Skin epidermis (tissue), 12 donors: ENCODE measurements around the gene PABPC1L.
"Not testable (repeated sequence)": the region's sequence is repeated elsewhere in the genome, so short reads cannot be mapped to it uniquely, and the experiment has no call there.

Source experiments
- H3K27ac ChIP-seq, 21 experiments: fragments of 200-600 bp; sonication (generic) in 11 of 21; one replicate each; pipeline ENCODE4 v1.5.0; 2020; ENCODE audit warnings: mild to moderate bottlenecking in 3 of 21, inconsistent platforms in 2 of 21, moderate library complexity in 2 of 21
- H3K4me3 ChIP-seq, 7 experiments: fragments of 200-600 bp; sonication (generic) in 2 of 7; one replicate each; pipeline ENCODE4 v1.5.0; 2020; ENCODE audit warnings: inconsistent platforms in 2 of 7, mild to moderate bottlenecking in 2 of 7, moderate library complexity in 1 of 7

The PABPC1L gene

DNA sequence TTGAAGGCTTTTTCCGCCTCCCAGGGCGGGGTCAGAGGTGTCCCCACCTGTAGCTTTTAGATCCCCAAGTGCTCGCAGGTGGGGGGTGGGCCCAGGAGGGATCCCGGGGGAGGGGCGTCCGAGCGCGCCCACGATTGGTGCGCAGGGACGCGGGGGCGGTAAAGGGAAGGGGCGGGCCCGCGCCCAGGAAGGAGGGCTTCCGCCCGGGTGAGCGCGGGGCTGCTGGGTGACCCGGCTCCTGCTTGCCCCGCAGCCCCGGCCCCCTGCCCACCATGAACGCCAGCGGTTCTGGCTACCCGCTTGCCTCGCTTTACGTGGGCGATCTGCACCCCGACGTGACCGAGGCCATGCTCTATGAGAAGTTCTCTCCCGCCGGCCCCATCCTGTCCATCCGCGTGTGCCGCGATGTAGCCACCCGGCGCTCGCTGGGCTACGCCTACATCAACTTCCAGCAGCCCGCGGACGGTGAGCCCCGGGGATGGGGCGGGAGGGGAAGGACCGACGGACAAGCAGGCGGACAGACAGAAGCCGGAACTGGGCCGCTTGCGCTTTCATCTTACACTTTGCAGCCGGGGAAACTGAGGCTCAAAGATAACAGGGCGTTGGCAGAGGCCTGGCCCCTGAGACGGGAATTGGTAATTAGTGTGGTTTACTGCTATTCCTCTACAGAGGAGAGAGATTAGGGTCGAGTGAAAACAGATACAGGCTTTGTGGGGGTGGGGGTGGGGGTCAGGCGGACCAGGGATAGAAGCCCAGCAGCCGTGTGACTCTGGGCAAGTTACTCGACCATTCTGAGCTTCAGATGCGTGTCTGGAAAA, at the start of gene PABPC1L:
TSS of gene PABPC1L (plus strand) at position 189 of the 818 bp plus-strand sequence. CDS start at position 273, 84 bp downstream.
- Histone ChIP-seq H3K4me3 (peak within 1 kb of the TSS; percentile 40 to 73 (median 66)), H3K27ac (peak within 1 kb of the TSS in 10 of 21 experiments; percentile 2 to 65 (median 39))

DNA sequence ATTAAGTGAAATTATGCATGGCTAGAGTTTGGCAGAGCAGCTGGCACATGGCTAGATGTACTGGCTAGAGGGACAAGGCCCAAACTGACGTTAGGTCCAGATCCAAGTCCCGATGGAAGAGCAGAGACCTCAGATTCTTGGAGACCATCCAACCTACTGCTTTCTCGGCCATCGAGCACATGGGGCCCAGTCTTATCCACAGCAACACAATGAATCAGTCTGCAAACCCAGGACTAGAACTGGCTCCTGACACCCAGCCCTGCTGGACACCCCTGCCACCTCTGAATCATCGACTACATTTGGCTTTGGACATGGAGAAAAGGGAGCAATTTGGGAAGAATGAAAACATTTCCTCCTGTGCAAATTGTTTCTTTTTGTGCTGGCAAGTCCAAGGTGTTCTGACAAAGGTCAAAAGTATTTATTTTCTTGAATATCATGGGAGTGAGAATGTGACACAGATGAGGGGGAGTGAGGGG, 48.3 kb upstream of the PABPC1L start:
- Histone ChIP-seq H3K4me3 (no peak overlapping the region), H3K27ac (peak overlapping the region in 3 of 21 experiments; percentile 15 to 72 (median 66))

DNA sequence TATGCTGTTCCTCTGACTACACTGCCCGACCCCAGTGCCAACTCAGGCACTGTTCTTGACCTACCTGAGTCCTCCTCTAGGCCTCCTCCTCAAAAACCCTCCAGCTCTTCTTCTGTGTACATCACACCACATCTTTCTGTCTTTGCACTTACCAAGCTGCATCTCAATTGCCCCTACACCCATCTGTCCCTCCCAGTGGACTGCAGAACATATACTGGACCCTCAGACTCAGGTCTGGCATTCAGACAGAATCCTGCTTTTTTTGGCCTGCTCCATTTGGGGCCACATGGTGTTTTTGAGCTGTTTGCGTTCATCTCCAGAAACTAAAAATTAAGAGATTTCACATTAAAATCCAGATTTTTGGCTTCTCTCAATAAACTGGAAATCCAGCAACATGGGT, 47.6 kb upstream of the PABPC1L start:
- Histone ChIP-seq H3K27ac (peak overlapping the region in 6 of 21 experiments; percentile 15 to 72 (median 58)), H3K4me3 (no peak overlapping the region)

DNA sequence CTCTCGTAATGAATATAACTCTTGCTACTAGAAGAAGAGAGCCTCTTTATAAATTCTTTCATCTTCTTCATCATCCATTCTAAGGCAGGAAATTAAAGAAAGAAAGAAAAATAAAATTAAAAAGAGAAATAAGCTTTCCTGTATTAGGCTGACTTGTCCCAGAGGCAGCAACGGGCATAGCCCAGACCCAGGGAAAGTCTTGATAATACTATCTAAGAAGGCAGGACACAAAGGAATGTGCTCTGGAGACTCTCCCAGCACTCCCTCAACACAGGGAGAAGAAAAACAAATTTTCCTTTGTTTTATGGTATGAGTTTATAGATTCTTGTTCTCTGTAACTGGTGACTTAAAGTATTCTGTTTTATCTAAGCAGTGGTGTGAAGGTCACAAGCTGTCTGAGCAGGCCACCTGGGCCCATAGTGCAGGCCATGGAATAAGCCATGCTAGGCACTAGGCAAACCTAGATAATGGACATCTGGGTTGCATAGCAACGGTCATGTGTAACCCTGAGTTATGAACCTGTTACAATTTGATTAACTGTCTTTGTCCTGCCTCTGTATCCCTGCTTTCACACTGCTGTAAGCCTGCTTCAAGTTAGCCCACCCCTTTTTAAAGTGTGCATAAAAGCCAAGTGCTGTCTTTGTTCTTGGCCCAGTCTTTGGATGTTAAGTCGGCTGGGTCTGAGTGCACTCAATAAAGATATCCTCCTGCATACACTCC, 46.3 kb upstream of the PABPC1L start:
- H3K27ac ChIP-seq = not testable (repeated sequence)

DNA sequence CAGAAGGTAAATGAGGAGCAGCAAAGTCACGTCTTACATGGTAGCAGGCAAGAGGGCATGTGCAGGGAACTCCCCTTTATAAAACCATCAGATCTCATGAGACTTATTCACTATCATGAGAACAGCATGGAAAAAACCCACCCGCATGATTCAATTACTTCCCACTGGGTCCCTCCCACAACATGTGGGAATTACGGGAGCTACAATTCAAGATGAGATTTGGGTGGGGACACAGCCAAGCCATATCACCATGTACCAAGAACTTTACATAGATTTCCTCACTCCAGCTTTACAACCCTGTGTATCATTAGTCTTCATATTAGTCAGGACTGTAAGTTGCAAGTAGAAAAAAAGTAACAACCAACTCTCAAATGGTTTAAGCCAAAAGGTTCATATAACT, 45.4 kb upstream of the PABPC1L start:
- H3K27ac ChIP-seq, H3K4me3 ChIP-seq: not testable (repeated sequence)

More for the DNA sequence above, 46.3 kb upstream of the PABPC1L start:
- not testable (repeated sequence) for H3K4me3 ChIP-seq

DNA sequence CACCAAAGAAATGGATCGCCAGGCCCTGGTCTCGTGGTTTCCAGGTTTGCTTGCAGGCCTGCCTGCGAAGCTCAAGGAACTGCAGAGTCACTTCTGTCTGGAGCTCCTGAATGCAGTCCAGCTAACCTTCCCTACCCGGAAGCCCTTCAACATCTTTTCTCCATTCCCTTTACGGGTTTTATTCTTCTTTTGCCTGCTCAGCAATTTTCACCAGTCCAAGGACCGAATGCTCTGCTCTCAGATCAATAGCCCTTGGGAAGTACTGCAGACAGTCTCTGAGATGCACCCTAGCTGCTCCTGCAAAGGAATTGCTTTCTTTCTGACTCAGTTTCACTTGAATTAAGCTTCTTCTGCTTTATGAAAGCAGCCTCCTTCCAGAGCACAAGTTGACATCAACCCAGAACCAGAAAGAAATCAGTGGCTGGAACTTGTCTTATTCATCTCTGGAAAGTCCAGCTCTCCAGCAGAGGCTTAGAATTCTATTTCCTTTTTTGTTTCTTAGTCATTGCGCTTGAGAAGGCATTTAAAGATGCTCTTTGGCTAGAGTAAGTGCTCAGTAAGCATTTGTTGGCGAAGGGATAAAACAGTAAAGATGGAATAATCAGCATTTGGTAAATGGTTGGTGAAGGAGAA, 43.0 kb upstream of the PABPC1L start:
- no peak overlapping the region for H3K4me3 ChIP-seq
- H3K27ac ChIP-seq = peak overlapping the region in 1 of 21 experiments; percentile 8

DNA sequence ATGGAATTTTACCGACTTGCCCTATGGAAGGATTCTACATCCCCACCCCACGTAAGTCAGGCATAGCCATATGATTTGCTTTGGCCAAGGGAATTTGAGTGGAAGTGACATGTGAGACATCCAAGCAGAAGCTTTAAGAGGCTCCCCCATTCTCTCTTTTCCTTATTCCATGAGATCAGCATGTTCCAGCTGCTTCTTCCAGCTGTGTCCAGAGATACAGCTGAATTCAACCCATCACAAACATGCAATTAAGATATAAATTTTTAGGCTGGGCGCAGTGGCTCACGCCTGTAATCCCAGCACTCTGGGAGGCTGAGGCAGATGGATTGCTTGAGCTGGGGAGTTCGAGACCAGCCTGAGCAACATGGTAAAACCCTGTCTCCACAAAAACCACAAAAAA, 40.4 kb upstream of the PABPC1L start:
- no peak overlapping the region for H3K4me3 ChIP-seq
- H3K27ac ChIP-seq = no peak overlapping the region

DNA sequence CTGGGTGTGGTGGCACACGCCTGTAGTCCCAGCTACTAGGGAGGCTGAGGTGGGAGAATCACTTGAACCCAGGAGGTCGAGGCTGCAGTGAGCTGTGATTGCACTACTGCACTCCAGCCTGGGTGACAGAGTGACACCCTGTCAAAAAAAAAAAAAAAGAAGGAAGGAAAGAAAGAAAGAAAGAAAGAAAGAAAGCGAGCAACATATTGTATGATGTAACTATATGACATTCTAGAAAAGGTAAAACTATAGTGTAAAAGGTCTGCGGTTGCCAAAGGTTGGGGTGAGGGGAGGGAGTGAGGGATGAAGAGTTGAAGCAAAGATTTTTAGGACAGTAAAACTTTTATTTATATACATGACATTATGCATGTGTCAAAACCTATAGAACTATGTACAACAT, 27.5 kb upstream of the PABPC1L start:
- H3K27ac ChIP-seq, H3K4me3 ChIP-seq: not testable (repeated sequence)

DNA sequence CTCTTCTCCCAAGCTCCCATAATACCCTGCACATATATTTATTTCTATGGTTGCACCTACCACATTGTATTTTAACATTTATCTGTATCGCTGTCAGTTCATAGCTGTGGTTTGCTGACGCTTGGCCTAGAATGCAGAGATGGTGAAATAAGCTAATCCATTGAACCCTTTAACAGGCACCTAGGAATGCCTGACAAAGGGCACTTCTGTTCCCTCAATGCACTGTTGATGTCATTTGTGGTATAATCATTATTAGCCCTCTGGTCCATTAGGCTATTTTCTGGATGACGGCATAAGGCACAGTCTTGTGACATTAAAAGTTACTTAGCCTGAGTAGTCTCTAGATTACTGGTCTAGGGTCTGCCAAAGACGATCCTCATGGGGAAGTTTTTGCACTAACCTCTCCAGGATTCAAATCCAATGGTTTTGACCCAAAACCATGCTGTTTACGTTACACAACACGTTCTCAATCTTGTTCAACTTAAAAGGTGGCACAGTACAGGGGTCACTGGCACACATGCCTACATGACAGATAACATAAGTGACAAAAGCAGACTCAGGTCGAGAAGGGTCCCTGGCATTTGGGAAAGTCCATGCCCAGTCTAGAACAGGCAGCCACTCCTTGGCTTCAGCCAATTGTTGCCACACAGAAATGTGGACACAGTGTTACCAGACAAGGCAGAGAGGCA, 26.5 kb upstream of the PABPC1L start:
- Histone ChIP-seq H3K4me3 (no peak overlapping the region), H3K27ac (no peak overlapping the region)

DNA sequence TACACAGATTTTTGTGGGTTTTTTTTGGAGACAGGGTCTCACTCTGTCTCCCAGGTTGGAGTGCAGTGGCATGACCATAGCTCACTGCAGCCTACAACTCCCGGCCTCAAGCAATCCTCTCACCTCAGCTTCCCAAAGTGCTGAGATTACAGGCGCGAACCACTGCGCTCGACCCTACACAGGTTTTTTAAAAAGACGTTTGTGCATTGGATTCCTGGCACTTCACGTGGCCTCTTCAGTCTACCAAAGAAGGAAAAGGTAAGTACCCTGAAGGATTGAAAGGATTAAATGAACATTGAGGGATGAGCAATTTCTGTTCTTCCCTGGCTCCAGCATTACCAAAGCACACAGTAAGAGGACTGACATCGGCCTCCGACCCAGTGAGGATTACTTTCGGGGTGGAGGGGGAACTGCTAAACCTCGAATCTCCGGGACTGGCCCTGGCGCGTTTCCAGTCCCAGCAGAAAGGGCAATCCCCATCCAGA, 24.9 kb upstream of the PABPC1L start:
- H3K27ac ChIP-seq = peak overlapping the region in 20 of 21 experiments; percentile 9 to 100 (median 99)

DNA sequence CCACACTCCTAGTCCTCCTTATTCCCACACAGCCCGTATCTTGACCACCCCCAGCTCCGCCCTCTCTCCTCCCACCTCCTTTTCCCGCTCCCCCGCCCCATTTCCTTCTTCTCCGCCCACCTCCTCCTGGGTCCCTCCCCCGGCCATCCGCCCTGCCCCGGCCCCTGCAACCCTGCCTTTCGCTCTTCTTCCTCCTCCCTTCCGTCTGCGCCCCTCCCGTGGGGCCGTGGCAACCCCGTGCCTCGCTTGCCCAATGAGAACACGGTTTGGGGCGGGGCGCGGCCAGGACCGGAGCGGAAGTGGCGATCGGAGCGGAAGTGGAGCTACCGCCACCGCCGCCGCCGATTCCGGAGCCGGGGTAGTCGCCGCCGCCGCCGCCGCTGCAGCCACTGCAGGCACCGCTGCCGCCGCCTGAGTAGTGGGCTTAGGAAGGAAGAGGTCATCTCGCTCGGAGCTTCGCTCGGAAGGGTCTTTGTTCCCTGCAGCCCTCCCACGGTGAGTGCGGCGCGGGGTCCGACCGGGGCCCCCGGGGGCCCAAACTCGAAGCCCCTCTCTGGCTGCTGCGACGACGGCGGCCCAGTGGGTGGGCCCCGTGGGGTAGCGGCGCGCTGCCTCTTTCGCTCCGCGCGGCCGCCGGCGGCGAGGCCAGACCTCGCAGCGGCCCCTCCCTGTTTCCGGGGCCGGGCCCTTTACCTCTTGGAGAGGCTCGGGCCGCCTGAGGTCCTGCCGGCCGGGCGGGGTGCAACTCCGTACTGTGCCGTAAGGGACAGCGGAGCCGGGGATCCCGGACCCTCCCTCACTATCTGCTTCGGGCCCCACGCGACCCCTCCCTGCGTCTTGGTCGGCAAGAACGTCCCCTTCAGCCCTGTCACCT, 24.2 kb upstream of the PABPC1L start, which contains the start of gene YWHAB:
TSS of gene YWHAB (plus strand) at position 314 of the 874 bp plus-strand sequence. CDS start 15,829 bp downstream, outside the sequence.
- peak within 1 kb of the TSS; percentile 72 to 99 (median 92) for H3K4me3 ChIP-seq
- H3K27ac ChIP-seq = peak within 1 kb of the TSS; percentile 93 to 100 (median 99)

More for the DNA sequence above, 24.9 kb upstream of the PABPC1L start:
- peak overlapping the region; percentile 72 to 99 (median 92) for H3K4me3 ChIP-seq

DNA sequence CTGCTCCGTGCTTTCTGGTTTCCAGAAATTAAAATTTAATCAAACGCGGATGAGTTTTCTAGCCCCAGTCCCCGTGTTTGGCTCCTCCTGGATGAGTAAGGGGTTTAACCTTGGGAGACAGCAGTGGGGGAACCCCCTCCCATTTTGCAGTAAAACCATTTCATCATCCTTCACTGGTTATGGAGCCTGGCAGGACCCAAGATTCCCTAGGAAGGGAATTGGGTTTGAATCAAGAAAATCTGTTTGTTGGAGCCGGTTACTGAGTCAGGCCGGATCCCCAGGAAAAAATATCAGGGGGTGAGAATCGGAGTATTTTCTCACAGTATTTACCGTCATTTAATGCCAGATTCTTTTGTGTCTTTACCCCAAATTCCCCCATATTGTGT, 23.6 kb upstream of the PABPC1L start:
- peak overlapping the region; percentile 72 to 99 (median 92) for H3K4me3 ChIP-seq
- H3K27ac ChIP-seq = peak overlapping the region; percentile 93 to 100 (median 99)

DNA sequence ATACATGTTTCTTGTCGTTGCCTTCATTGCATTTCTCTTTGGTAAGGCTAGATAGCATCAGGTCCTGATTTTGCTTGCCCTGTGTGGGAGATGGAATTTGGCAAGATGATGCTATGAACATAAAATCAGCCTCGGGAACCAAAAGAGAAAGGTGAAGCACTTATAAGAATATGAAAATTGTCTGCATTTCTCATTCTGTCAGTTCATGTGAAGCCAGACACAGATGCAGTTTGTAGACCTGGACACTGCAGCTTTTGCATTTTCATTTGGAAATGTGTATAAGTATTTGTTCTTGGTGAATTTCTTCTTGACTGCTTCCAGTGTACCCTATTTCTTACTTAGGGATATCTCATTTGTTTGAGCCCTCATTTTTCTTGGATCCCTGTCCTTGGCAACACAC, 23.0 kb upstream of the PABPC1L start:
- Histone ChIP-seq H3K27ac (peak overlapping the region in 16 of 21 experiments; percentile 96 to 100 (median 99)), H3K4me3 (peak overlapping the region; percentile 72 to 99 (median 92))

DNA sequence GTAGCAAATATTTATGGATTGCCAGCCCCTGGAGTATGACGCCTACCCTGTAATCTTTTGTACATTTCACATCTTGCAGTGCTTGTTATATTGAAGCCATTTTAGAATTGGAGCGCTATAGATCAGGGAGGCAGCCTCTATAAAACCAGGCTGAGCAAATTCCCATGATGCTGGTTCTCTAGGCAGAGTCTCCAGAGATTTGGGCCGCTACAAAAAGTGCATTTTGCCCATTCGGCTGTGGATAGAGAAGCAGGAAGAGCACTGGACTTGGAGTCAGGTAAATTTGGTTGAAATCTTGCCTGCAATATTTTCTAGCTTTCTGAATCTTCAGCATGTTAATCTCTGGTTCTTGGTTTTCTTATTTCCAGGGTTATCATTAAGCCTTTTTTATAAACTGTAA, 22.4 kb upstream of the PABPC1L start:
- peak overlapping the region in 6 of 21 experiments; percentile 18 to 100 (median 42) for H3K27ac ChIP-seq

DNA sequence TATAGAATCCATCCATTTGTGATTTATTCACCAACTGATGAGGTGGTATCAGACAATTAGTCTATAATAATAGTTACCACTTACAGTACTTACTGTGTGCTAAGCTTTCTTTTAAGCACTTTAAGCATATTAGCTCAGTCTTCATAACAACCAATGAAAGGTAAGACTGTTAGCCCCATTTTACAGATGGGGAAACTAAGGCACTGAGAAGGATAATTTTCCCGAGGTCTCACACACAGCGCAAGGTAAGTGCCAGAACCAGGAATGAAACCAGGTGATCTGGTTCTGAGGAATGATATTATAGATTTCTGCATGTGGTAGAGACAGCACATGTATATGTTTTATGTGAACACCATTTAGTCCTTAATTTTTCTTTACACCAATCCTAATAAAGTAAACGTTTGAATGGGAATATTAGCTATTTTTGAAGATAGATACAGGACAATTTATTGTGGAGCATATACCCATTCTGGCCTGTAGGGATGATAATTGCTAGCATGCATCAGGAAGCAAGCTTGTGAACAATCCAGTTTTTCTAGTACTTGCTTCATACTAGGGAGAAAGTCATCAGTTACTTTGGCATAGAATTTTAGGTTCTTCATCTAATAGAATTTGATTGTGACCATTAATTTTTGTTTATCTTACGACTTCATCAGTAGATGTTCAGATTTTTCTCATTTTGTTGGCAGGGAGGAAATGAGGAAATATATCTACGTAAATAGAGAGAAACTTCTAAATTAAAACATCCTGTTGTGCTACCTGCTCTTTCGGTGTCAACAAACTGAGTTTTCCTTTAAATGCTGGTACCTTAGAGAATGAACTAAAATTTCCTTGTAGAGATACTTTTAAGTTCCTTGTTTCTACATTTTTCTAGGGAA, 21.4 kb upstream of the PABPC1L start:
- H3K4me3 ChIP-seq = no peak overlapping the region

More for the DNA sequence above, 22.4 kb upstream of the PABPC1L start:
- peak overlapping the region in 4 of 7 experiments; percentile 75 to 98 (median 92) for H3K4me3 ChIP-seq

DNA sequence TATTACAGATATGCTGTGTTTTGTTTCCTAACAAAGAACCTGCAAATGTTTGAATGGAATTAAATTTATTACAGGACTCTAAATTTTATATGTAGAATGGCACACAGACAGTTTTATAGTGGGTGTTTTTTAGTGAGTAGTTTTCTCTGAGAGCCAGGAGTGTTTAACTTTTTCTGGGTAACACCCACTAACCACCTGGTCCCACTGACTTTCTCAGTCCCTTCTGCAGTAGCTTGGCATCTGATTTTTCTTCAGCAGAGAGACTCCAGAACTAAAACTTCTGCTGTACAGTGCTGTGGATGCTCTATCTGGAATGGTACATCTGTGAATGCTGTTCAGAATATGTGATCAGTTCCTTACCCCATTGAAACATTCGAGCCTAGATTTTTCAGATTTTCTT, 18.0 kb upstream of the PABPC1L start:
- H3K4me3 ChIP-seq = no peak overlapping the region
- no peak overlapping the region for H3K27ac ChIP-seq

More for the DNA sequence above, 21.4 kb upstream of the PABPC1L start:
- H3K27ac ChIP-seq = peak overlapping the region in 9 of 21 experiments; percentile 2 to 72 (median 23)

DNA sequence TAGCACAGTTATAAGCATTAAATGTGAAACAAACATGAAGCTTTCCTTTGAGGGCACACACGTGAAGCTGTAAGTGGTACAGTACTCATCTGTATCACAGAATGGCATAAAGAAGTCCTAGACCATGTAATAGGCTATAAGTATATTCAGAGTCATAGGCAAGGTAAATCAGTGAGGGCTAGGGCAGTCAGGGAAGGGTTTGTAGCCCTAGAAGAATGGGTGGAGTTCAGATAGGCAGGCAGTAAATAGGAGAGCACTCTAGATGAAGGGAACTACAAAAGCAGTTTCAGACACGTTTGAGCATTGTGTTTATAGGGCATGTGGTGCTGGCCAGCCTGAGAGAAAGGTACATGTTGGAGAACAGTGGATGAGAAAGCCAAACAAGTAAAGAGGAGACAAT, 14.9 kb upstream of the PABPC1L start:
- Histone ChIP-seq H3K27ac (peak overlapping the region in 1 of 21 experiments; percentile 5), H3K4me3 (no peak overlapping the region)
